HepG2 (cell line): ENCODE data around the gene RAC3. TPM values are rescaled to one million over a fixed set of nuclear protein-coding genes. Genes with fewer than 3 reads are reported as not detected.

ENCODE experiments used
- CEBPG ChIP-seq: IDR thresholded peaks from 2 replicates; pipeline ENCODE4 v1.6.1; 2016
- HDAC2 ChIP-seq: sonication (generic); formaldehyde crosslinking; IDR thresholded peaks from 2 replicates; pipeline ENCODE4 v1.4.0; 2020; ENCODE audit warnings: missing genetic modification reagents
- JUNB ChIP-seq: sonication (generic); formaldehyde crosslinking; IDR thresholded peaks from 2 replicates; pipeline ENCODE4 v1.8.0; 2022; ENCODE audit warnings: missing genetic modification reagents, mild to moderate bottlenecking, borderline replicate concordance
- KLF13 ChIP-seq: sonication (generic); formaldehyde crosslinking; IDR thresholded peaks from 2 replicates; pipeline ENCODE4 v1.4.0; 2020; ENCODE audit warnings: mild to moderate bottlenecking, missing genetic modification reagents
- MYNN ChIP-seq: sonication (generic); formaldehyde crosslinking; IDR thresholded peaks from 2 replicates; pipeline ENCODE4 v1.4.0; 2020; ENCODE audit warnings: mild to moderate bottlenecking, low read depth, missing genetic modification reagents
- NR3C1 ChIP-seq: sonication (generic); formaldehyde crosslinking; IDR thresholded peaks from 2 replicates; pipeline ENCODE4 v1.4.0; 2020; ENCODE audit warnings: missing genetic modification reagents
- SALL1 ChIP-seq: sonication (generic); formaldehyde crosslinking; IDR thresholded peaks from 2 replicates; pipeline ENCODE4 v1.8.0; 2022; ENCODE audit warnings: mild to moderate bottlenecking, missing genetic modification reagents
- ZBTB7B ChIP-seq: sonication (generic); formaldehyde crosslinking; IDR thresholded peaks from 2 replicates; pipeline ENCODE4 v1.4.0; 2020; ENCODE audit warnings: missing genetic modification reagents
- ZSCAN22 ChIP-seq: sonication (generic); formaldehyde crosslinking; IDR thresholded peaks from 2 replicates; pipeline ENCODE4 v1.4.0; 2020; ENCODE audit warnings: mild to moderate bottlenecking, missing genetic modification reagents
- polyA plus RNA-seq, 8 experiments: library from polyadenylated mRNA; depleted of rRNA in 3 of 8; stranded (reverse) in 7 of 8; unstranded in 1 of 8; fragments of >200 nt; fragmentation: Illumina TruSeq in 4 of 8; extraction: Trizol in 4 of 8; gene quantifications; 2 replicates each; pipeline versions ENCODE4 v1.2.1 to v1.2.3, GENCODE V29; 2011 to 2016; ENCODE audit warnings: low read depth in 4 of 8, missing spikeins in 1 of 8, mixed read lengths in 1 of 8; ENCODE audit not compliant: insufficient read depth in 1 of 8
- total RNA-seq, 5 experiments: library from RNA; depleted of rRNA; stranded (reverse); fragments of >200 nt; fragmentation: Illumina TruSeq; extraction: Trizol; gene quantifications; 2 replicates each; pipeline ENCODE4 v1.2.3, GENCODE V29; 2016; ENCODE audit warnings: low read depth in 1 of 5
- TF ChIP-seq, protein P1 (sequence below): sonication (generic); formaldehyde crosslinking; conservative IDR thresholded peaks from 2 replicates; pipeline ENCODE4 v1.4.0; 2020; ENCODE audit warnings: mild to moderate bottlenecking, missing genetic modification reagents, moderate library complexity
- TF ChIP-seq, protein P2 (sequence below): sonication (generic); formaldehyde crosslinking; IDR thresholded peaks from 2 replicates; pipeline ENCODE4 v1.5.0; 2020; ENCODE audit warnings: mild to moderate bottlenecking, missing genetic modification reagents
- TF ChIP-seq, protein P3 (sequence below): sonication (generic); formaldehyde crosslinking; IDR thresholded peaks from 2 replicates; pipeline ENCODE4 v1.5.0; 2020; ENCODE audit warnings: missing genetic modification reagents
- TF ChIP-seq, protein P4 (sequence below): sonication (generic); formaldehyde crosslinking; IDR thresholded peaks from 2 replicates; pipeline ENCODE4 v1.4.0; 2020; ENCODE audit warnings: missing genetic modification reagents
- TF ChIP-seq, protein P5 (sequence below): sonication (generic); formaldehyde crosslinking; IDR thresholded peaks from 2 replicates; pipeline ENCODE4 v1.5.1; 2020; ENCODE audit warnings: mild to moderate bottlenecking, missing genetic modification reagents

RAC3 gene
- total and polyA plus RNA-seq, 2 of the 13 experiments (the other 11 are each of a cell fraction or from before 2014, with no cell fraction given), result 10.5 to 21.3 TPM

DNA sequence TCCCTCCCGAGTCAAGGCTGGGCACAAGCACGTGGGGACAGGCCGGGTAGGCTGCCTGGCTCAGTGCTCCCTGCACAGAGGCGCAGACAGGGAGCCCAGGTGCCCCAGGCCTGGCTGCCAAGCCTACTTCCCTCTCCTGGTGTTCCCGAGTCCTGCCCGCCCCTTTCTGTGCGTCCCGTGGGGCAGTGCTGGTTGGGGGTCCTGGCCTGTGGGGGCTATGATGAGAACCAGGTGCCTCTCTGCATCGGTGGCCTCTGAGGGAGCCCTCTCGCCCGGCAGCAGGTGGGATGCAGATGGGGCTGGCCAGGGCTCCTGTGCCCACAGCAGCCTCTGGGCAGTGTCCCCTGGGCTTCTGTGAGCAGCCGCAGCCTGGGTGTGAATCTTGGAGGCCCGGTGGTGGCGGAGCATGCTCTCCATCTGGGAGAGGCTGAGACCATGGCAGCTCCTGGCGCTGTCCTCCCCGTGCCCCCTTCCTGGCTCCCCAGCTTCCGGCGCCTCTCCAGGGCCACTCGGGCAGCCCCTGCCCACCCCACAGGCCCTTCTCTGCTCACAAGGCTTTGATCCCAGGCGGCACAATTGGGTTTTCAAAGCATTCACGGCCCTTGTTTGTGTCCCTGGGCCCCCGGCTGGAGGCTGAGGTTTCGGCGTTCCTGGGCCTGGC, 16.0 kb upstream of the RAC3 start (continued):
- TF ChIP-seq, protein P1, sequence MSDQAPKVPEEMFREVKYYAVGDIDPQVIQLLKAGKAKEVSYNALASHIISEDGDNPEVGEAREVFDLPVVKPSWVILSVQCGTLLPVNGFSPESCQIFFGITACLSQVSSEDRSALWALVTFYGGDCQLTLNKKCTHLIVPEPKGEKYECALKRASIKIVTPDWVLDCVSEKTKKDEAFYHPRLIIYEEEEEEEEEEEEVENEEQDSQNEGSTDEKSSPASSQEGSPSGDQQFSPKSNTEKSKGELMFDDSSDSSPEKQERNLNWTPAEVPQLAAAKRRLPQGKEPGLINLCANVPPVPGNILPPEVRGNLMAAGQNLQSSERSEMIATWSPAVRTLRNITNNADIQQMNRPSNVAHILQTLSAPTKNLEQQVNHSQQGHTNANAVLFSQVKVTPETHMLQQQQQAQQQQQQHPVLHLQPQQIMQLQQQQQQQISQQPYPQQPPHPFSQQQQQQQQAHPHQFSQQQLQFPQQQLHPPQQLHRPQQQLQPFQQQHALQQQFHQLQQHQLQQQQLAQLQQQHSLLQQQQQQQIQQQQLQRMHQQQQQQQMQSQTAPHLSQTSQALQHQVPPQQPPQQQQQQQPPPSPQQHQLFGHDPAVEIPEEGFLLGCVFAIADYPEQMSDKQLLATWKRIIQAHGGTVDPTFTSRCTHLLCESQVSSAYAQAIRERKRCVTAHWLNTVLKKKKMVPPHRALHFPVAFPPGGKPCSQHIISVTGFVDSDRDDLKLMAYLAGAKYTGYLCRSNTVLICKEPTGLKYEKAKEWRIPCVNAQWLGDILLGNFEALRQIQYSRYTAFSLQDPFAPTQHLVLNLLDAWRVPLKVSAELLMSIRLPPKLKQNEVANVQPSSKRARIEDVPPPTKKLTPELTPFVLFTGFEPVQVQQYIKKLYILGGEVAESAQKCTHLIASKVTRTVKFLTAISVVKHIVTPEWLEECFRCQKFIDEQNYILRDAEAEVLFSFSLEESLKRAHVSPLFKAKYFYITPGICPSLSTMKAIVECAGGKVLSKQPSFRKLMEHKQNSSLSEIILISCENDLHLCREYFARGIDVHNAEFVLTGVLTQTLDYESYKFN, result peak; percentile 70
- TF ChIP-seq JUNB (CRISPR knock-in tag) (no peak), MYNN (CRISPR knock-in tag) (no peak), NR3C1 (CRISPR knock-in tag) (no peak), ZSCAN22 (no peak), ZBTB7B (CRISPR knock-in tag) (peak; percentile 64; the same call in 1 of the 2 replicates), KLF13 (CRISPR knock-in tag) (no peak), CEBPG (CRISPR knock-in tag) (no peak), HDAC2 (CRISPR knock-in tag) (no peak), SALL1 (CRISPR knock-in tag) (peak; percentile 33)
- TF ChIP-seq, protein P2, sequence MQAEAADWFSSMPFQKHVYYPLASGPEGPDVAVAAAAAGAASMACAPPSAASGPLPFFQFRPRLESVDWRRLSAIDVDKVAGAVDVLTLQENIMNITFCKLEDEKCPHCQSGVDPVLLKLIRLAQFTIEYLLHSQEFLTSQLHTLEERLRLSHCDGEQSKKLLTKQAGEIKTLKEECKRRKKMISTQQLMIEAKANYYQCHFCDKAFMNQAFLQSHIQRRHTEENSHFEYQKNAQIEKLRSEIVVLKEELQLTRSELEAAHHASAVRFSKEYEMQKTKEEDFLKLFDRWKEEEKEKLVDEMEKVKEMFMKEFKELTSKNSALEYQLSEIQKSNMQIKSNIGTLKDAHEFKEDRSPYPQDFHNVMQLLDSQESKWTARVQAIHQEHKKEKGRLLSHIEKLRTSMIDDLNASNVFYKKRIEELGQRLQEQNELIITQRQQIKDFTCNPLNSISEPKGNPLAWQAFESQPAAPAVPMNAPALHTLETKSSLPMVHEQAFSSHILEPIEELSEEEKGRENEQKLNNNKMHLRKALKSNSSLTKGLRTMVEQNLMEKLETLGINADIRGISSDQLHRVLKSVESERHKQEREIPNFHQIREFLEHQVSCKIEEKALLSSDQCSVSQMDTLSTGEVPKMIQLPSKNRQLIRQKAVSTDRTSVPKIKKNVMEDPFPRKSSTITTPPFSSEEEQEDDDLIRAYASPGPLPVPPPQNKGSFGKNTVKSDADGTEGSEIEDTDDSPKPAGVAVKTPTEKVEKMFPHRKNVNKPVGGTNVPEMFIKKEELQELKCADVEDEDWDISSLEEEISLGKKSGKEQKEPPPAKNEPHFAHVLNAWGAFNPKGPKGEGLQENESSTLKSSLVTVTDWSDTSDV (CRISPR knock-in tag), result no peak
- TF ChIP-seq, protein P3, sequence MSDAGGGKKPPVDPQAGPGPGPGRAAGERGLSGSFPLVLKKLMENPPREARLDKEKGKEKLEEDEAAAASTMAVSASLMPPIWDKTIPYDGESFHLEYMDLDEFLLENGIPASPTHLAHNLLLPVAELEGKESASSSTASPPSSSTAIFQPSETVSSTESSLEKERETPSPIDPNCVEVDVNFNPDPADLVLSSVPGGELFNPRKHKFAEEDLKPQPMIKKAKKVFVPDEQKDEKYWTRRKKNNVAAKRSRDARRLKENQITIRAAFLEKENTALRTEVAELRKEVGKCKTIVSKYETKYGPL (CRISPR knock-in tag), result no peak
- TF ChIP-seq, protein P4, sequence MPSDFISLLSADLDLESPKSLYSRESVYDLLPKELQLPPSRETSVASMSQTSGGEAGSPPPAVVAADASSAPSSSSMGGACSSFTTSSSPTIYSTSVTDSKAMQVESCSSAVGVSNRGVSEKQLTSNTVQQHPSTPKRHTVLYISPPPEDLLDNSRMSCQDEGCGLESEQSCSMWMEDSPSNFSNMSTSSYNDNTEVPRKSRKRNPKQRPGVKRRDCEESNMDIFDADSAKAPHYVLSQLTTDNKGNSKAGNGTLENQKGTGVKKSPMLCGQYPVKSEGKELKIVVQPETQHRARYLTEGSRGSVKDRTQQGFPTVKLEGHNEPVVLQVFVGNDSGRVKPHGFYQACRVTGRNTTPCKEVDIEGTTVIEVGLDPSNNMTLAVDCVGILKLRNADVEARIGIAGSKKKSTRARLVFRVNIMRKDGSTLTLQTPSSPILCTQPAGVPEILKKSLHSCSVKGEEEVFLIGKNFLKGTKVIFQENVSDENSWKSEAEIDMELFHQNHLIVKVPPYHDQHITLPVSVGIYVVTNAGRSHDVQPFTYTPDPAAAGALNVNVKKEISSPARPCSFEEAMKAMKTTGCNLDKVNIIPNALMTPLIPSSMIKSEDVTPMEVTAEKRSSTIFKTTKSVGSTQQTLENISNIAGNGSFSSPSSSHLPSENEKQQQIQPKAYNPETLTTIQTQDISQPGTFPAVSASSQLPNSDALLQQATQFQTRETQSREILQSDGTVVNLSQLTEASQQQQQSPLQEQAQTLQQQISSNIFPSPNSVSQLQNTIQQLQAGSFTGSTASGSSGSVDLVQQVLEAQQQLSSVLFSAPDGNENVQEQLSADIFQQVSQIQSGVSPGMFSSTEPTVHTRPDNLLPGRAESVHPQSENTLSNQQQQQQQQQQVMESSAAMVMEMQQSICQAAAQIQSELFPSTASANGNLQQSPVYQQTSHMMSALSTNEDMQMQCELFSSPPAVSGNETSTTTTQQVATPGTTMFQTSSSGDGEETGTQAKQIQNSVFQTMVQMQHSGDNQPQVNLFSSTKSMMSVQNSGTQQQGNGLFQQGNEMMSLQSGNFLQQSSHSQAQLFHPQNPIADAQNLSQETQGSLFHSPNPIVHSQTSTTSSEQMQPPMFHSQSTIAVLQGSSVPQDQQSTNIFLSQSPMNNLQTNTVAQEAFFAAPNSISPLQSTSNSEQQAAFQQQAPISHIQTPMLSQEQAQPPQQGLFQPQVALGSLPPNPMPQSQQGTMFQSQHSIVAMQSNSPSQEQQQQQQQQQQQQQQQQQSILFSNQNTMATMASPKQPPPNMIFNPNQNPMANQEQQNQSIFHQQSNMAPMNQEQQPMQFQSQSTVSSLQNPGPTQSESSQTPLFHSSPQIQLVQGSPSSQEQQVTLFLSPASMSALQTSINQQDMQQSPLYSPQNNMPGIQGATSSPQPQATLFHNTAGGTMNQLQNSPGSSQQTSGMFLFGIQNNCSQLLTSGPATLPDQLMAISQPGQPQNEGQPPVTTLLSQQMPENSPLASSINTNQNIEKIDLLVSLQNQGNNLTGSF (CRISPR knock-in tag), result no peak
- TF ChIP-seq, protein P5, sequence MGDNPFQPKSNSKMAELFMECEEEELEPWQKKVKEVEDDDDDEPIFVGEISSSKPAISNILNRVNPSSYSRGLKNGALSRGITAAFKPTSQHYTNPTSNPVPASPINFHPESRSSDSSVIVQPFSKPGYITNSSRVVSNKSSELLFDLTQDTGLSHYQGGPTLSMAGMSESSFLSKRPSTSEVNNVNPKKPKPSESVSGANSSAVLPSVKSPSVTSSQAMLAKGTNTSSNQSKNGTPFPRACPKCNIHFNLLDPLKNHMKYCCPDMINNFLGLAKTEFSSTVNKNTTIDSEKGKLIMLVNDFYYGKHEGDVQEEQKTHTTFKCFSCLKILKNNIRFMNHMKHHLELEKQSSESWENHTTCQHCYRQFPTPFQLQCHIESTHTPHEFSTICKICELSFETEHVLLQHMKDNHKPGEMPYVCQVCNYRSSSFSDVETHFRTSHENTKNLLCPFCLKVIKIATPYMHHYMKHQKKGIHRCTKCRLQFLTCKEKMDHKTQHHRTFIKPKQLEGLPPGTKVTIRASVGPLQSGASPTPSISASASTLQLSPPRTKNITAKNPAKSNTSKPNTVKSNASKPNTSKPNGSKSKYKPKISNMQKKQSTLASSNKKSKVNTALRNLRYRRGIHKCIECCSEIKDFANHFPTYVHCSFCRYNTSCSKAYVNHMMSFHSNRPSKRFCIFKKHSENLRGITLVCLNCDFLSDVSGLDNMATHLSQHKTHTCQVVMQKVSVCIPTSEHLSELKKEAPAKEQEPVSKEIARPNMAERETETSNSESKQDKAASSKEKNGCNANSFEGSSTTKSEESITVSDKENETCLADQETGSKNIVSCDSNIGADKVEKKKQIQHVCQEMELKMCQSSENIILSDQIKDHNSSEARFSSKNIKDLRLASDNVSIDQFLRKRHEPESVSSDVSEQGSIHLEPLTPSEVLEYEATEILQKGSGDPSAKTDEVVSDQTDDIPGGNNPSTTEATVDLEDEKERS, result no peak
